NCI-H524 treated with DMSO at 0.1 percent for 48 hours (cell line): ENCODE data around the gene BIRC2.
"Not testable (repeated sequence)": the region's sequence is repeated elsewhere in the genome, so short reads cannot be mapped to it uniquely, and the experiment has no call there.

ENCODE experiments used
- DNase-seq: peaks from one replicate; lab custom pipeline; 2025; lab: John Stamatoyannopoulos, UW

BIRC2 gene

DNA sequence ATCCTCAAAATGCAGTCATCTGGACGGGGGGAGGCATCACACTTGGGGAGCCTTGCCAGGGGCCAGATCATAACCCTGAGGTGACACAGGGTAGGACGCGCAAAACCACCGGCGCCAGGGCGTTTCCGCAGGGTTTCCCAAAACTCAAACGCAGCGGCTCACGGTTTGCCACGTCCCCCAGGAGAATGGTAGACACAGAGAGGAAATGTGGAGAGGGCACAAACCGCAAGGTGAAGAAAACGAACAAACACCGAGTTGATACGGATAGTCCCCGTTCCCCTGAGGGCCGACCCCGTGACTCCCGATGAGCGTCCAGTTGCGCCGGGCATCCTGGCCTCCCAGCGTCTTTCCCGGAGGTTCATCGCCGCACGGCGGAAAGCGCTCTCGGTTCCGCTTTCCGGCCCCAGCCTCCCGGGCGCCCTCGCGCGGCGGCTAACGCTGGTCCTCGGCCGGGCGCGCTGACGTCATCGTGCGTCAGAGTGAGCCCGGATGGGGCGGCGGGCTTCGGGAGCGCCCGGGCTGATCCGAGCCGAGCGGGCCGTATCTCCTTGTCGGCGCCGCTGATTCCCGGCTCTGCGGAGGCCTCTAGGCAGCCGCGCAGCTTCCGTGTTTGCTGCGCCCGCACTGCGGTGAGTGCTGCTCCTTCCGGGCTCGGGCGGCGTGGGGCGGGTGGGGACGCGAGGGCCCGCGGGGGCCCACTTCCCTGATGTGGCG lies at the start of gene BIRC2:
Gene BIRC2 (plus strand): TSS at position 467 of the 714 bp plus-strand sequence. CDS start 2,641 bp downstream, outside the sequence.
- DNase-seq = peak; percentile 47

DNA sequence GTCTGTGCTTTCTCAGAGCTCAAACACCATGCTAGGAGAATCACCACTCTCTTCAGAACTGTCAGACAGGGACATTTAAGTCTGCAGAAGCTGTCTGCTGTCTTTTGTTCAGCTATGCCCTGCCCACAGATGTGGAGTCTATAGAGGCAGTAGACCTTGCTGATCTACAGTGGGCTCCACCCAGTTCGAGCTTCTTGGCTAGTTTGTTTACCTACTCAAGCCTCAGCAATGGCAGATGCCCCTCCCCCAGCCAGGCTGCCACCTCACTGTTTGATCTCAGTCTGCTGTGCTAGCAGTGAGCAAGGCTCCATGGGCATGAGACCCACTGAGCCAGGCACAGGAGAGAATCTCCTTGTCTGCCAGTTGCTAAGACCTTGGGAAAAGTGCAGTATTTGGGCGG lies 46.2 kb upstream of the BIRC2 start:
- not testable (repeated sequence) for DNase-seq

DNA sequence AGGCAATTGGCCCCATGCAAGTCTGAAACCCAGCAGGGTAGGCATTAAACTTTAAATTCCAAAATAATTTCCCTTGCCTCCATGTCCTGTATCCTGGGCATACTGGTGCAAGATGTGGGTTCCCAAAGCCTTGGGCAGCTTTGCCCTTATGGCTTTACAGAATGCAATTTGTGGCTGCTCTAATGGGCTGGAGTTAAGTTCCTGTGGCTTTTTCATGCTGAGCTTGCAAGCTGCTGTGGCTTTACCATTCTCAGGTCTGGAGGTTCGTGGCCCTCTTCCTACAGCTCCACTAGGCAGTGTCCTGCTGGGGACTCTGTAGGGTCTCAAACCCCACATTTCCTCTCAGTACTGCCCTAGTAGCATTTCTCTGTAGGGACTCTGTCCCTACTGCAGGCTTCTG lies 44.8 kb upstream of the BIRC2 start:
- no peak for DNase-seq

GRCh38 chr11:102304686-102305085 lies 42.3 kb upstream of the BIRC2 start:
- DNase-seq = no peak

- no peak for DNase-seq
These were observed 41.5 kb upstream of the BIRC2 start for GRCh38 chr11:102305352-102306047.

DNA sequence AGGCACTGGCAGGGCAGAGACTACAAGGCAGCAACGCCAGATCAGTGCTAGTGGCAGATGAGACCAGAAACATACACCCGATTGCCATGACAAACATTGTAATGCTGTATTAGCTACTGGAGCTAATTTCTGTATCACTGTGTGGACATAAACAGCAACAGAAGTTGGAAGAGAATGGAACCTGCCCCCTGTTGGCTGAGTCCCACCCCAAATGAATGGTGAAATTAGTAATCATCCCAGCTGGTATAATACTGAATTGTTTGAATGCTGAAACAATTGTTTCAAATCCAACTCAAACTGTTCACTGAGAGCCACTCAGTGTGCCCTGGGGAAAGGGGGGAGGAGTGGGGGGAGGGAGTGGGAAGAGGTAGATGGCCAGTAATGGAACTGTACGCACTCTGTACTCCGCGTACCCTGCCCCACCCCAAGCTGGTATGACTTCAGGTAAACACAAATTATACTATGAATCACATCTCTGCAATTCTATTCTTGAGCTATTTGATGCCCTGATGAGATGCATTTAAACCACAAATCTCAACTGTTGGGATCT lies 40.9 kb upstream of the BIRC2 start:
- DNase-seq = no peak

- DNase-seq = no peak
These were observed 39.9 kb upstream of the BIRC2 start for GRCh38 chr11:102306817-102307726.

- no peak for DNase-seq
These were observed 39.3 kb upstream of the BIRC2 start for GRCh38 chr11:102307727-102308038.

DNA sequence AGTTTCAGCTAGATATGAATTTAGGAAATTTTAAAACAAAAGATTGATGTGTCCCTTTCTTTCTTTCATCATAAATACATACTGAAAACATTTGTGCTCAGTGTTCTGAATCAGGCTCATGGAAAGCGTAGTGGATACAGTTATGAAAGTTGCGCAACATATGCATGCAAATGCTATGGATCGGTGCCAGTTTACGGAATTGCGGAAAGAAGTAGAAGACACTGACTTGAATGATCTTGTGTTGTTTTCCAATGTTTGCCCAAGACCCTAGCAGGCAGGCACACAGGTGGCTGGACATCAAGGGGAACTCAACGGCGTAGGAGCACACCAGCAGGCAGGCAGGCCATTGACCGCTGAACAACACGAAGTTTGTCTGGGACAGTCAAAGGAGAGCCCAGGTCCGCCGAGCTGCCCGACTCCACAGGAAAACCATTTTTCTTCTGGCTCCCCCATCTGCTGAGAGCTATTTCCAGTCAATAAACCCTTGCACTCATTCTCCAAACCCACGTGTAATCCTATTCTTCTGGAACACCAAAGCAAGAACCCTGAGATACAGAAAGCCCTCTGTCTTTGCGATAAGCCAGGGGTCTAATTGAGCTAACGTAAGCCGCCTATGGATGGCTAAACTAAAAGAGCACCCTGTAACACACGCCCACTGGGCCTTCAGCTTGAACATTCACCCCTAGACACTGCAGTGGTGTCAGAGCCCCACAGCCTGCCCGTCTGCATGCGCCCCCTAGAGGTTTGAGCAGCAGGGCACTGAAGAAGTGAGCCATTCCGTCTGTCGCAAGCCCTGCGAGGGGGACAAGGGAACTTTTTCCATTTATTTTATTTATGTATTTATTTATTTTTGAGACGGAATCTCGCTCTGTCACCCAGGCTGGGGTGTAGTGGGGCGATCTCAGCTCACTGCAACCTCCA lies 37.1 kb upstream of the BIRC2 start:
- DNase-seq = no peak

DNA sequence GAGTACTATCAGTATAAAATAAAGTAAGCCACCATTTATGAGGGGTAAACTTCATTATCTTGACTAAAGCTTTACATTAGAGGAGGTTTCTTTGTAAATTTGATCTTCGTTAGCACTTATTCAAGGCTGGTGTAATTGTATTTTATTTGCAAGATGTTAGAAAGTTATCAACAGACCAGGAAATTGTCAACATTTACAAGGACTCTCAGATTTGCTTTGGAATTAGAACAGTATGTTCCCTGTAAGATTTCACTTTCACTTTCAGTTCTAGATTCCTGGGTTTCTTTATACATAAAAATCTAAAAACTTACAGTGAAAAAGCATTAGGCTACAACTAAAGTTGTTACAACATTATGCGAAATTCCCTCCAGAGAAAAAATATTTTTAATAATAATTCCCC lies 34.3 kb upstream of the BIRC2 start:
- DNase-seq = no peak

DNA sequence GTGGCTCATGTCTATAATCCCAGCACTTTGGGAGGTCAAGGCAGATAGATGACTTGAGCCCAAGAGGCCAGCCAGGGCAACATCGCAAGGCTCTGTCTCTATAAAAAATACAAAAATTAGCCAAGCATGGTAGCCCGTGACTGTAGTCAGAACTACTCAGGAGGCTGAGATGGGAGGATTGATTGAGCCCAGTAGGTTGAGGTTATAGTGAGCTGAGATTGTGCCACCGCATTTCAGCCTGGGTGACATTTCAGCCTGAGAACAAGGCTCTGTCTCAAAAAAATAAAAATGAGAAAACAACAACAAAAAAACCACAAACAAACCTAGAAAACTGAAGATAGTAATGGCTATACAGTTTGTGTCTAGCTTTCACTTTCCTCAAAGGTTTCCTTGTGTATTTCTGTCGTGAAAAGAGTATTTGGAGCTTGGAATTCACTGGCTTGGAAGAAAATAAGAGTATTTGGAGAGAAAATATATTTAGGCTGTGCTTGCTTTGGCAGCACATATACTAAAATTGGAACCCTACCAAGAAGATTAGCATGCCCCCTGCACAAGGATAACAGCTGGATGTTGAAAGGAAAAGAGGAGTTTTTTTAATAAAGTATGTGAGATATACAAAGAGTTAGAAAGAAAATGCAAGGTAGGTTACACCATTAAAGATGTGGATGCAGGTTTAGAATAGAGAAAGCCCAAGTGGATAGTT lies 33.6 kb upstream of the BIRC2 start:
- no peak for DNase-seq

DNA sequence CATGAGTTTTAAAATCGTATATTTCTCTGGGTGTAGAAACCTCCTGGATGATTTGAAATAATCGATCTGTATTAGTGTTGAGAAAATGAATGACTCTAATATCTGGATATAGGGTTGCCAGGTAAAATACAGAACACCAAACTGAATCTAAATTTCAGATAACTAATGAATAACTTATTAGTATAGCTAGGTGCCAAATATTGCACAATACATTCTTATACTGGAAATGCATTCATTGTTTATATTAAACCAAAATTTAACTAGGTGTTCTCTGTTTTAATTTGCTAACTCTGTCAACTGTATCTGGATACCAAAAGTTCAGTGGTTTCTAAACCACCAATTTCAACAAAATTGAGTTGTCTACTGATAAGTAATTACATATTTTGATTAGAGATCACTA lies 32.2 kb upstream of the BIRC2 start:
- DNase-seq = no peak

- no peak for DNase-seq
These were observed 30.6 kb upstream of the BIRC2 start for GRCh38 chr11:102316346-102316904.

GRCh38 chr11:102317099-102317767 lies 29.8 kb upstream of the BIRC2 start, which contains the start of gene BIRC3:
Gene BIRC3, plus strand, starts transcription at chr11:102317484. Its CDS starts 7,026 bp downstream, at chr11:102324510.
- peak; percentile 67 for DNase-seq

- DNase-seq = no peak
These were observed 29.3 kb upstream of the BIRC2 start for GRCh38 chr11:102317768-102318103.

- DNase-seq = no peak
These were observed 28.5 kb upstream of the BIRC2 start for GRCh38 chr11:102318469-102318868.

DNA sequence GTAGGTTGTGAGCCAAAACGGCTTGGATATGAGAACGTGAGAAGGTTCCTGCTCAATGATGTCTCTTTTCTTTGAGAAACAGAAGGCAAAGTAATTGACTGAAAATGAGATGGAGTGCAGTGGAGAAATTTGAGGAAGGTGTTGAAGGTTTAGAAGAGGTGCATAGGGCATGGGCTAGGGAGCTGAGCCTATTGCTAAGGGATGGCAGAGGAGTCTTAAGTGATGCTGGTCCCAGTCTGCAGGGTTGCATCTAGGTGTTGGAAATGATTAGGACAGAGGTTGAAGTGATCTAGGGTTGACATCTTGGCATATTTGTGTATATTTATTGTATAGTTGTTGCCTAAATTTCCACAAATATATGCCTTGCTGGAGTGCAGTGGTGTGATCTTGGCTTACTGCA lies 27.5 kb upstream of the BIRC2 start:
- DNase-seq = no peak

- DNase-seq = no peak
These were observed 26.8 kb upstream of the BIRC2 start for GRCh38 chr11:102320188-102320587.

GRCh38 chr11:102320679-102321078 lies 26.3 kb upstream of the BIRC2 start:
- DNase-seq = no peak

GRCh38 chr11:102322560-102322959 lies 24.5 kb upstream of the BIRC2 start:
- no peak for DNase-seq
